Measurements from ENCODE around the gene C11orf54.

C11orf54 gene

DNA sequence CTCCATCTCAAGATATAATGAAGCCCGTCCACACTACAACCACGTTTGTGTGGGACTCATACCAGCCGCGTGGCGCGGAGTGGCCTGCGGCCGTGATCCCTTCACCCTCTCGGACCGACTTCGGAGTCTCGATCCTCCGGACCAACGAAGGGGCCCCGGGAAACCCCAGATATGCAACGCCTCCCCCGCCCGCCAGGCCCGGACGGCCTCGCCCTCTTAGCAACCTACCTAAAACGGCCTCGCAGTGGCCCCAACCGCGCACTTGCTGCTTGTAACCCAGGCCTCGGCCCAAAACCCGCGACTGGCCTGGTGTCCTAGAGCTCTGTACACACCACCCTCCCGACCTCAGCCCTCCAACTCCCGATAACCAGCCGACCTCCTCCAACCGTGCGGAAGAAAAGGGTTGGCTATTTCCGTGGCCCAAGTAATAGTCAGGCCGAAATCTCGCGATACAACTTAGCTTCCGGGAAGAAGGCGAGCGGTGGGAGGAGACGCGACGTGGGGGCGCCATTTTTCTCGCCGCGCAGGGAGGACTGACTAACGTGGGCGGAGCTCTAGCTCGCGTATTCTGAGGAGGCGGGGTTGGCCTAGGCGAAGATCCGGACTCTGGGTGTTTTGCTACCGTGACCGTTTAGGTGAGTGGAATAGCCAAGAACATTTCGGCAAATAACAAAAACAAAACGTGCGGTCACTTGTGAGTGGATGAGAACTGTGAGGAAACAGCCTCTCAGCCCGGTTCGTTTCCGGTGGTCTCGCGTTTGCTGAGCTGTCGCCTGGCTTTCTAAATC lies at the start of gene C11orf54, which contains the start of gene TAF1D:
Gene C11orf54 (plus strand): TSS at position 579 of the 788 bp plus-strand sequence. CDS start 5,722 bp downstream, outside the sequence.
Gene TAF1D (minus strand): TSS at position 402 of the 788 bp plus-strand sequence. CDS start 2,191 bp downstream, outside the sequence.
- H3K4me3 ChIP-seq (ENCODE audit: low read length): peak within 1 kb of the TSS; percentile 85
- DNase-seq (ENCODE audit: low read depth): peak; percentile 98
- TF ChIP-seq, protein P1, sequence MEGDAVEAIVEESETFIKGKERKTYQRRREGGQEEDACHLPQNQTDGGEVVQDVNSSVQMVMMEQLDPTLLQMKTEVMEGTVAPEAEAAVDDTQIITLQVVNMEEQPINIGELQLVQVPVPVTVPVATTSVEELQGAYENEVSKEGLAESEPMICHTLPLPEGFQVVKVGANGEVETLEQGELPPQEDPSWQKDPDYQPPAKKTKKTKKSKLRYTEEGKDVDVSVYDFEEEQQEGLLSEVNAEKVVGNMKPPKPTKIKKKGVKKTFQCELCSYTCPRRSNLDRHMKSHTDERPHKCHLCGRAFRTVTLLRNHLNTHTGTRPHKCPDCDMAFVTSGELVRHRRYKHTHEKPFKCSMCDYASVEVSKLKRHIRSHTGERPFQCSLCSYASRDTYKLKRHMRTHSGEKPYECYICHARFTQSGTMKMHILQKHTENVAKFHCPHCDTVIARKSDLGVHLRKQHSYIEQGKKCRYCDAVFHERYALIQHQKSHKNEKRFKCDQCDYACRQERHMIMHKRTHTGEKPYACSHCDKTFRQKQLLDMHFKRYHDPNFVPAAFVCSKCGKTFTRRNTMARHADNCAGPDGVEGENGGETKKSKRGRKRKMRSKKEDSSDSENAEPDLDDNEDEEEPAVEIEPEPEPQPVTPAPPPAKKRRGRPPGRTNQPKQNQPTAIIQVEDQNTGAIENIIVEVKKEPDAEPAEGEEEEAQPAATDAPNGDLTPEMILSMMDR (IDR thresholded peaks at IDR 0.05; ENCODE audit: insufficient read depth, low read depth, low read length, missing control alignments): no peak

DNA sequence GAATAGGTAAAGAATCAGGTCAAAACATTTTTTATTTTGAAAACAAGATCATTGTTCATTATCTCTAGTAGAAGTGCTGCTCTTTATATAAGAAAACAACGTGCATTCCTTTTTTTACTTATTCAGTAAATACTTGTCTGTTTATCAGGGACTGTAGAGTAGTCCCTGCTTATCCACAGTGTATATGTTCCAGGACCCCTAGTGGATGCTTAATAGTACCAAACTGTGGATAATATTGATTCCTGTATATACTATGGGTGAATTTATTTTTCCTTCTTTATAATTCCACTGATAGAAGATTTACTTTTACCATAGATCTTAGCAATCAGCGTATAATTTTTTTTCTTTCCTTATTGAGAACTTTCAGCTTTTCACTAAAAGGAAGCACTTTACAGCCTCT lies 47.4 kb upstream of the C11orf54 start:
- TF ChIP-seq, protein P1 (IDR thresholded peaks at IDR 0.05; ENCODE audit: insufficient read depth, low read depth, low read length, missing control alignments): no peak
- H3K4me3 ChIP-seq (ENCODE audit: low read length): no peak overlapping the region
- no peak for DNase-seq (ENCODE audit: low read depth)

DNA sequence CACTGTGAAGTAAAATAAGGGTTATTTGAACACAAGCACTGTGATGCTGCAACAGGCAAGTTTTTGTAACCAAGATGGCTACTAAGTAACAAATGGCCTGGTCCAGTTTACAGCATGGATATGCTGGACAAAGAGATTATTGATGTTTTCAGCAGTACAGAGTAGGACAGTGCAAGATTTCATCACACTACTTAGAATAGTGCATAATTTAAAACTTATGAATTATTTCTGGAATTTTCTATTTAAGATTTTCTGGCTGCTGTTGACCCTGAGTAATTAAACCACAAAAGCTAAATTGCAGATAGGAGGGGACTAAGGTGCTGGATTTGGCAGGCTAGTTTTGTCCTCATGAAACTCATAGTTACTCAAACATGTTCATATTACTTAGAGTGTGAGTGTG lies 46.9 kb upstream of the C11orf54 start:
- H3K4me3 ChIP-seq (ENCODE audit: low read length): no peak overlapping the region
- TF ChIP-seq, protein P1 (IDR thresholded peaks at IDR 0.05; ENCODE audit: insufficient read depth, low read depth, low read length, missing control alignments): no peak
- DNase-seq (ENCODE audit: low read depth): no peak

DNA sequence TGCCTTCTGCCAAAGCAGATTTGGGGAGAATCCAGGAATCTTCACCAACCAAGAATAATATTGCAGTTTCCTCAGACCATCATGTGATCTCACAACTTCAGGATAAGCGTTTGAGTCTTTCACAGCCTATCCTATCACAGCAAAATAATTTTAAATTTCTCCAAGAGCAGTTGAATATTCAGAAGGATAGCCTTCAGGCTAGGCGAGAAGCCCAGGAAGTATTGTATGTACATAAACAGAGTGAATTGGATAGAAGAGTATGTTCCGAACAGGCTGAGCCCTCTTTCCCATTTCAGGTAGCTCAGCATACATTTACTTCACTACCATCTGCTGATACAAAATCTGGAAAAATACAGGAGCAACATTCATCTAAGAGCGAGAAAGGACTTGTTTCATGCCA lies 43.9 kb upstream of the C11orf54 start:
- TF ChIP-seq, protein P1 (IDR thresholded peaks at IDR 0.05; ENCODE audit: insufficient read depth, low read depth, low read length, missing control alignments): no peak
- DNase-seq (ENCODE audit: low read depth): no peak
- no peak overlapping the region for H3K4me3 ChIP-seq (ENCODE audit: low read length)

DNA sequence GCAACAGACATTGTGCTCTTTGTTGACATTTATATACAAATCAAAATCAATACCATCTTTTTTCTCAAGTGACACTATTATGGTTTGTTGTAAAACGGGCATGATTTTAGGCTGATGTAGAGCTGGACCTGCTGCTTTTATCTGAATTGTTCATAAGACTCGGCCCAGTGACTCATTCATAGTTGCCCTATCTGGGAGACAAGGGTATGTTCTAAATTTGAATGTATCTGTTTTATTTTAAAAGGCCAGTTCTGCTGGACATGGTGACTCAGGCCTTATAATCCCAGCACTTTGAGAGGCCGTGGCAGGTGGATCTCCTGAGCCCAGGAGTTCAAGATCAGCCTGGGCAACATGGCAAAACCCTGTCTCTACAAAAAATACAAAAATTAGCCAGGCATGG lies 40.6 kb upstream of the C11orf54 start:
- H3K4me3 ChIP-seq (ENCODE audit: low read length): no peak overlapping the region
- TF ChIP-seq, protein P1 (IDR thresholded peaks at IDR 0.05; ENCODE audit: insufficient read depth, low read depth, low read length, missing control alignments): no peak
- DNase-seq (ENCODE audit: low read depth): no peak

DNA sequence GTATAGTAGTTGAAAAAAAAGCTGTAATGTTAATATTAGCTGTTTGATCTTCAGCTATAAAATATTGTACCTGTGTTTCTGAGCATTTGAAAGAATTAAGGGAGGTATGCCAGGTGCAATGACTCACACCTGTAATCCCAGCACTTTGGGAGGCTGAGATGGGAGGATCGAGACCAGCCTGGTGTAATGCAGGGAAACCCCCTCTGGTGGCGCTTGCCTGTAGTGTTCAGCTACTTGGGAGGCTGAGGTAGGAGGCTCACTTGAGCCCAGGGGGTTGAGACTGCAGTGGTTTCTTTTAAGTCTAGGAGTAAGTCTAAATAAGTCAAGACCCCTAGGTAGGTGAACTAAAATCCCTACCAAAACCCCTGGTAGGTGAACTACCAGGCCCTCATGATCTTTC lies 37.2 kb upstream of the C11orf54 start:
- no peak overlapping the region for H3K4me3 ChIP-seq (ENCODE audit: low read length)
- DNase-seq (ENCODE audit: low read depth): no peak
- TF ChIP-seq, protein P1 (IDR thresholded peaks at IDR 0.05; ENCODE audit: insufficient read depth, low read depth, low read length, missing control alignments): peak; percentile 20

DNA sequence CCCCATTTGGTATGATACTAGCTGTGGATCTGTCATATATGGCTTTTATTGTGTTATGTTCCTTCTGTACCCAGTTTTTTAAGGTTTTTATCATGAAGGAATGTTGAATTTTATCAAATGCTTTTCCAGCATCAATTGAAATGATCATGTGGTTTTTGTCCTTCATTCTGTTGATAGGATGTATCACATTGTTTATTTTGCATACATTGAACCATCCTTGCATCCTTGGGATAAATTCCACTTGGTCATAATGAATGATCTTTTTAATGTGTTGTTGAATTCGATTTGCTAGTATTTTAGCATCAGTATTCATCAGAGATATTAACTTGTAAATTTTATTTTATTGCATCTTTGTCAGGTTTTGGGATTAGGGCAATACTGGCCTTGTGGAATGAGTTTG lies 31.2 kb upstream of the C11orf54 start:
- DNase-seq (ENCODE audit: low read depth): no peak

More for the DNA sequence above, 31.2 kb upstream of the C11orf54 start:
- TF ChIP-seq, protein P1 (IDR thresholded peaks at IDR 0.05; ENCODE audit: insufficient read depth, low read depth, low read length, missing control alignments): no peak
- H3K4me3 ChIP-seq (ENCODE audit: low read length): no peak overlapping the region

Data from epithelial cell of esophagus (primary cell).